WTC11 (cell line): Measurements from ENCODE around the gene GLE1.

ENCODE experiments used
- ETV6 ChIP-seq: sonication (generic); formaldehyde crosslinking; IDR thresholded peaks from 2 replicates; pipeline ENCODE4 v1.8.1; 2022; ENCODE audit warnings: mild to moderate bottlenecking, missing genetic modification reagents
- TF ChIP-seq, protein P1 (sequence below): sonication (generic); formaldehyde crosslinking; IDR thresholded peaks from 2 replicates; pipeline ENCODE4 v1.8.0; 2022; ENCODE audit warnings: mild to moderate bottlenecking, missing genetic modification reagents
- TF ChIP-seq, protein P2 (sequence below): fragments of 200-600 bp; IDR thresholded peaks from 2 replicates; pipeline ENCODE4 v1.8.0; 2022; ENCODE audit warnings: antibody characterized with exemption

DNA sequence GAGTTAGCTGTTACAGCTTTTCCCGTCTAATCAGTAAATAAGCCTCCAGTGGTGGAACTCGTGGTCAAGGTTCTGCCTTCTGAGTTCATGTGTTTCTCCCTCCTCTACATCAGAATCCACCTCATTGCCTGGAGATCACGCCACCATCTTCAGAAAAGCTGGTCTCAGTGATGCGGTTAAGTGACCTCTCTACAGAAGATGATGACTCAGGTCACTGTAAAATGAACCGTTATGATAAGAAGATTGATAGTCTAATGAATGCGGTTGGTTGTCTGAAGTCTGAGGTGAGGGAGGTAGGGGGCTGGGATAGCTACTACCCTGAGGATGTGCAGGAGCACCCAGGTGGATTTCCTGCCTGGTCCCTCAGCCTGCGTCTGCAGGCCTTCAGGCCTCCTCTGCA lies 35.4 kb upstream of the GLE1 start:
- TF ChIP-seq, protein P1, sequence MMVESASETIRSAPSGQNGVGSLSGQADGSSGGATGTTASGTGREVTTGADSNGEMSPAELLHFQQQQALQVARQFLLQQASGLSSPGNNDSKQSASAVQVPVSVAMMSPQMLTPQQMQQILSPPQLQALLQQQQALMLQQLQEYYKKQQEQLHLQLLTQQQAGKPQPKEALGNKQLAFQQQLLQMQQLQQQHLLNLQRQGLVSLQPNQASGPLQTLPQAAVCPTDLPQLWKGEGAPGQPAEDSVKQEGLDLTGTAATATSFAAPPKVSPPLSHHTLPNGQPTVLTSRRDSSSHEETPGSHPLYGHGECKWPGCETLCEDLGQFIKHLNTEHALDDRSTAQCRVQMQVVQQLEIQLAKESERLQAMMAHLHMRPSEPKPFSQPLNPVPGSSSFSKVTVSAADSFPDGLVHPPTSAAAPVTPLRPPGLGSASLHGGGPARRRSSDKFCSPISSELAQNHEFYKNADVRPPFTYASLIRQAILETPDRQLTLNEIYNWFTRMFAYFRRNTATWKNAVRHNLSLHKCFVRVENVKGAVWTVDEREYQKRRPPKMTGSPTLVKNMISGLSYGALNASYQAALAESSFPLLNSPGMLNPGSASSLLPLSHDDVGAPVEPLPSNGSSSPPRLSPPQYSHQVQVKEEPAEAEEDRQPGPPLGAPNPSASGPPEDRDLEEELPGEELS (CRISPR knock-in tag), result no peak
- TF ChIP-seq, protein P2, sequence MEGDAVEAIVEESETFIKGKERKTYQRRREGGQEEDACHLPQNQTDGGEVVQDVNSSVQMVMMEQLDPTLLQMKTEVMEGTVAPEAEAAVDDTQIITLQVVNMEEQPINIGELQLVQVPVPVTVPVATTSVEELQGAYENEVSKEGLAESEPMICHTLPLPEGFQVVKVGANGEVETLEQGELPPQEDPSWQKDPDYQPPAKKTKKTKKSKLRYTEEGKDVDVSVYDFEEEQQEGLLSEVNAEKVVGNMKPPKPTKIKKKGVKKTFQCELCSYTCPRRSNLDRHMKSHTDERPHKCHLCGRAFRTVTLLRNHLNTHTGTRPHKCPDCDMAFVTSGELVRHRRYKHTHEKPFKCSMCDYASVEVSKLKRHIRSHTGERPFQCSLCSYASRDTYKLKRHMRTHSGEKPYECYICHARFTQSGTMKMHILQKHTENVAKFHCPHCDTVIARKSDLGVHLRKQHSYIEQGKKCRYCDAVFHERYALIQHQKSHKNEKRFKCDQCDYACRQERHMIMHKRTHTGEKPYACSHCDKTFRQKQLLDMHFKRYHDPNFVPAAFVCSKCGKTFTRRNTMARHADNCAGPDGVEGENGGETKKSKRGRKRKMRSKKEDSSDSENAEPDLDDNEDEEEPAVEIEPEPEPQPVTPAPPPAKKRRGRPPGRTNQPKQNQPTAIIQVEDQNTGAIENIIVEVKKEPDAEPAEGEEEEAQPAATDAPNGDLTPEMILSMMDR, result no peak
- TF ChIP-seq ETV6 (CRISPR knock-in tag), result no peak
